Muscle of leg (tissue), 11 donors: ENCODE measurements around the gene SH3RF3. TPM values are rescaled to one million over a fixed set of nuclear protein-coding genes. Genes with fewer than 3 reads are reported as not detected.

Experiments used
- DNase-seq: peaks from one replicate; pipeline ENCODE4 v3.0.0; 2013
- H3K27ac ChIP-seq: one replicate; pipeline ENCODE4 v1.5.1; 2013; ENCODE audit warnings: mild to moderate bottlenecking, low read length, control low read depth
- H3K27me3 ChIP-seq: one replicate; pipeline ENCODE4 v1.6.1; 2013; ENCODE audit warnings: low read length; ENCODE audit not compliant: control insufficient read depth, insufficient read depth
- H3K36me3 ChIP-seq: one replicate; pipeline ENCODE4 v1.6.1; 2013; ENCODE audit warnings: low read length; ENCODE audit not compliant: control insufficient read depth, insufficient read depth
- H3K4me1 ChIP-seq: one replicate; pipeline ENCODE4 v1.6.1; 2013; ENCODE audit warnings: low read length; ENCODE audit not compliant: control insufficient read depth, insufficient read depth
- H3K4me3 ChIP-seq: one replicate; pipeline ENCODE4 v1.5.1; 2013; ENCODE audit warnings: low read length, control low read depth
- H3K9me3 ChIP-seq: replicated peaks from 2 replicates; pipeline ENCODE4 v1.6.1; 2013; ENCODE audit warnings: low read depth, low read length; ENCODE audit not compliant: control insufficient read depth
- WGBS: methylation state at CpG from one replicate; pipeline ENCODE4 v1.1.5; 2013; ENCODE audit warnings: missing lambda C conversion rate; ENCODE audit not compliant: insufficient coverage; 5-methylcytosine and 5-hydroxymethylcytosine counted together
- polyA plus RNA-seq, 8 donors: library from polyadenylated mRNA; unstranded; fragments of 120-200 nt; gene quantifications; one replicate each; pipeline versions ENCODE4 v1.2.1 to v1.2.3, GENCODE V29; 2013; ENCODE audit warnings: inconsistent platforms in 1 of 8, low replicate concordance in 1 of 8; ENCODE audit not compliant: insufficient read length in 8 of 8, insufficient read depth in 1 of 8
- total RNA-seq: library from RNA; stranded (reverse); fragments of 120-200 nt; gene quantifications from one replicate; pipeline ENCODE4 v1.2.4, GENCODE V29; 2013

SH3RF3 gene
- total and polyA plus RNA-seq, 9 donors, result 2.7 to 6.8 (median 4.7) TPM

GRCh38 chr2:109384308-109385271 lies 255.6 kb downstream of the SH3RF3 start:
- DNase-seq, result no peak
- Histone ChIP-seq H3K9me3 (no peaks in the 10 kb centered on the region), H3K27ac (no peak overlapping the region), H3K27me3 (no peaks in the 10 kb centered on the region), H3K36me3 (no peaks in the 10 kb centered on the region), H3K4me1 (peaks cover 46% of the 10 kb centered on the region), H3K4me3 (no peak overlapping the region)
- 67% methylated on average over 11 of the region's 18 CpGs for WGBS

GRCh38 chr2:109385506-109385905 lies 256.5 kb downstream of the SH3RF3 start:
- no peak for DNase-seq
- WGBS, result 17% methylated on average over 2 of the region's 4 CpGs

GRCh38 chr2:109386004-109386695 lies 257.1 kb downstream of the SH3RF3 start:
- Histone ChIP-seq H3K4me3 (no peak overlapping the region), H3K27me3 (peaks cover 4% of the 10 kb centered on the region), H3K36me3 (no peaks in the 10 kb centered on the region), H3K9me3 (no peaks in the 10 kb centered on the region), H3K27ac (no peak overlapping the region), H3K4me1 (peaks cover 46% of the 10 kb centered on the region)
- no peak for DNase-seq
- WGBS, result 76% methylated on average over 7 of the region's 11 CpGs

More at GRCh38 chr2:109385506-109385905, 256.5 kb downstream of the SH3RF3 start:
- no peak overlapping the region for H3K27ac ChIP-seq
- H3K9me3 ChIP-seq, result no peaks in the 10 kb centered on the region
- no peak overlapping the region for H3K4me3 ChIP-seq
- H3K36me3 ChIP-seq, result no peaks in the 10 kb centered on the region
- peaks cover 2% of the 10 kb centered on the region for H3K27me3 ChIP-seq
- peaks cover 48% of the 10 kb centered on the region for H3K4me1 ChIP-seq

GRCh38 chr2:109387221-109387735 lies 258.3 kb downstream of the SH3RF3 start:
- Histone ChIP-seq H3K27ac (no peak overlapping the region), H3K4me3 (no peak overlapping the region), H3K9me3 (no peaks in the 10 kb centered on the region), H3K4me1 (peaks cover 35% of the 10 kb centered on the region), H3K36me3 (no peaks in the 10 kb centered on the region), H3K27me3 (peaks cover 4% of the 10 kb centered on the region)
- WGBS, result 97% methylated on average over 3 of the region's 4 CpGs
- DNase-seq, result no peak

GRCh38 chr2:109387778-109388469 lies 258.9 kb downstream of the SH3RF3 start:
- Histone ChIP-seq H3K27ac (no peak overlapping the region), H3K9me3 (no peaks in the 10 kb centered on the region), H3K27me3 (peaks cover 4% of the 10 kb centered on the region), H3K36me3 (no peaks in the 10 kb centered on the region), H3K4me1 (peaks cover 28% of the 10 kb centered on the region), H3K4me3 (no peak overlapping the region)
- WGBS, result 70% methylated on average over 8 of the region's 8 CpGs
- no peak for DNase-seq

GRCh38 chr2:109391243-109391642 lies 262.2 kb downstream of the SH3RF3 start:
- H3K36me3 ChIP-seq, result no peaks in the 10 kb centered on the region
- no peak overlapping the region for H3K27ac ChIP-seq
- H3K9me3 ChIP-seq, result no peaks in the 10 kb centered on the region
- peaks cover 10% of the 10 kb centered on the region for H3K4me1 ChIP-seq
- no peak for DNase-seq
- H3K4me3 ChIP-seq, result no peak overlapping the region
- 84% methylated on average over 8 of the region's 9 CpGs for WGBS
- H3K27me3 ChIP-seq, result peaks cover 4% of the 10 kb centered on the region

- Histone ChIP-seq H3K27me3 (peaks cover 4% of the 10 kb centered on the region), H3K27ac (no peak overlapping the region), H3K4me1 (peaks cover 14% of the 10 kb centered on the region), H3K4me3 (no peak overlapping the region), H3K9me3 (no peaks in the 10 kb centered on the region), H3K36me3 (no peaks in the 10 kb centered on the region)
- DNase-seq, result no peak
- WGBS, result 100% methylated on average over 1 of the region's 5 CpGs
Measured at GRCh38 chr2:109392140-109392539, 263.1 kb downstream of the SH3RF3 start.

- no peaks in the 10 kb centered on the region for H3K9me3 ChIP-seq
- WGBS, result 85% methylated on average over 14 of the region's 15 CpGs
- no peak overlapping the region for H3K4me3 ChIP-seq
Measured at GRCh38 chr2:109392816-109393661, 264.0 kb downstream of the SH3RF3 start.

GRCh38 chr2:109393662-109393972 lies 264.6 kb downstream of the SH3RF3 start:
- no peak for DNase-seq
- Histone ChIP-seq H3K4me1 (peaks cover 14% of the 10 kb centered on the region), H3K27ac (no peak overlapping the region), H3K9me3 (no peaks in the 10 kb centered on the region), H3K4me3 (no peak overlapping the region), H3K27me3 (peaks cover 8% of the 10 kb centered on the region), H3K36me3 (no peaks in the 10 kb centered on the region)
- WGBS, result 87% methylated on average over 7 of the region's 7 CpGs

More at GRCh38 chr2:109392816-109393661, 264.0 kb downstream of the SH3RF3 start:
- Histone ChIP-seq H3K4me1 (peaks cover 14% of the 10 kb centered on the region), H3K36me3 (no peaks in the 10 kb centered on the region), H3K27ac (no peak overlapping the region), H3K27me3 (peaks cover 5% of the 10 kb centered on the region)
- DNase-seq, result no peak
